Right ventricle myocardium inferior (tissue), 1 donor: ENCODE measurements around the gene PEX6. TPM values are rescaled to one million over a fixed set of nuclear protein-coding genes. Genes with fewer than 3 reads are reported as not detected.
A peak's percentile ranks its signal among the peaks of the same experiment; 100 is the strongest.
"Not testable (repeated sequence)": the region's sequence is repeated elsewhere in the genome, so short reads cannot be mapped to it uniquely, and the experiment has no call there.

Source experiments
- ATAC-seq: fragments of 200-7000 bp; cut with Tn5 transposase; one replicate; pipeline ENCODE4 v1.9.1; 2020; ENCODE audit warnings: mild to moderate bottlenecking, moderate library complexity
- DNase-seq: peaks from one replicate; pipeline ENCODE4 v3.0.0; 2021; ENCODE audit errors: missing footprints
- intact Hi-C: fragments of 100-400 bp; cut with DNase I; formaldehyde crosslinking; loops from one replicate; pipeline ENCODE4 v1.11.0; 2022
- total RNA-seq: library from RNA; stranded (reverse); fragmentation: NEBNext Ultra II Directional; extraction: Animal tissue kit (Norgen Biotek cat#: 25700); gene quantifications from one replicate; pipeline ENCODE4 v1.2.1, GENCODE V29; 2021
- donor health status: DM: no; HTN: yes; CAD: no; lungs with severe emphysema.

The PEX6 gene
- total RNA-seq, 1 donor from 2014 or later, result 25.5 TPM

DNA sequence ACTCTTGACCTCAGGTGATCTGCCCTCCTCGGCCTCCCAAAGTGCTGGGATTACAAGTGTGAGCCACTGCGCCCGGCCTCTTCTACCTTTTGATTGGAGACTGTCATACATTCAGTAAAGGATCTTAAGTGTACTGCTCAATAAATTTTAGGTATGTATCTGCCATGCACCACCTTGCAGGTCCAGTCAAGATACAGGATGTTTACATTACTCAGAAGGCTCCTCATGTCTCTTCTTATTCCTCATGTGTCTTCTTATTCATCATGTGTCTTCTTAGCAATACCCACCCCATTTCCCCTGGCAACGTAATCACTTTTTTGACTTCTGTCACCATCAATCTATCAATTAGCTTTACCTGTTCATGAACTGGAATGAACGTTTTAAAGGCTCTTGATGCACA, 26.9 kb upstream of the PEX6 start:
- ATAC-seq, result no peak
- intact Hi-C loops, result loop anchor here (5.0 kb wide), 1 partner anchor 121 kb away; no protein-coding TSS in a partner anchor
- no peak for DNase-seq

DNA sequence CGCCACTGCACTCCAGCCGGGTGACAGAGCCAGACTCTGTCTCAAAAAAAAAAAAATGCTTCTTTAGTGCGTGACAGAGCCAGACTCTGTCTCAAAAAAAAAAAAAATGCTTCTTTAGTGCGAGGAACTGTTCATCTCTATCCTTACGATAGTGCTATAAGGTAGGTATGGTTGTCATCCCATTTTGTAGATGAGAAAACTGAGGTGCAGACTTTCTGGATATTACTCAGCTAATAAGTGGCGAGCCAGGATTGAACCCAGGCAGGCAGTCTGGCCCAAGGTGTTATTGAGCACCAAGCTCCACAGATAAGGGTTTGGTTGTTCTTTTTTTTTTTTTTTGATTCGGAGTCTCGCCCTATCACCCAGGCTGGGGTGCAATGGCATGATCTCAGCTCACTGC, 22.9 kb upstream of the PEX6 start:
- DNase-seq, result no peak
- no peak for ATAC-seq
- intact Hi-C loops, result no loop called here

- intact Hi-C loops, ATAC-seq, DNase-seq: not testable (repeated sequence)
Measured at GRCh38 chr6:42998205-42998604, 19.2 kb upstream of the PEX6 start.

DNA sequence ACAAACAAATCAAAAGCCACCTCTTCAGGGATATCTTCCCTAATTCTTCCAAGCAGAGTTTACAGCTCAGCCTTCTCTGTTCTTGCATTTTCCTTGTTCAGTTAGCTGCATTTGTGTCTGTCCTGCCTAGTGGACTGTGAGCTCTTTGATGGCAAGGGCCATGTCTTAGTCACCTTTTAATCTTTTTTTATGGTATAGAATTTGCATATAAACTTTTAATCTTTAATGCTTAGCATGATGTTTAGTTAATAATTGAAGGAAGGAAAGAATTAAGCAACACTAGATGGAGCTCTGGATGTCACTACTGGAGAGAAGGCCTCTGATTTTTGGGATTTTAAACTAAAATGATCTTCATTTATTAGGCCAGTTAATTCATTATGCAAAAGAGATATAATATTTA, 17.5 kb upstream of the PEX6 start:
- no peak for ATAC-seq
- intact Hi-C loops, result no loop called here

DNA sequence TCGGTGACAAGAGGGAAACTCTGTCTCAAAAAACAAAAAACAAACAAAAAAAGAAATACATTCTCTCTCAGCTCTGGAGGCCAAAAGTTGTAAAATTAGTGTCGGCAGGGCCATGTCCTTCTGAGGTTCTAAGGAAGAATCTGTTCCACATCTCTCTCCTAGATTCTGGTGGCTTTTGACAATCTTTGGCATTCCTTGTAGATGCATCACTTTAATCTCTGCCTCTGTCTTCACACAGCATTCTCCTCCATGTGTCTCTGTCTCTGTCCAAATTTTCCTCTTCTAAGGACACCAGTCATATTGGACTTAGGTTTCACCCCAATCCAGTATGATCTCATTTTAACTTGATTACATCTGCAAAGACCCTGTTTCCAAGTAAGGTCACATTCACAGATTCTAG, 14.5 kb upstream of the PEX6 start:
- ATAC-seq (no peak), DNase-seq (no peak)
- intact Hi-C loops, result no loop called here

More for the DNA sequence above, 17.5 kb upstream of the PEX6 start:
- DNase-seq, result no peak

- DNase-seq (no peak), ATAC-seq (no peak)
- intact Hi-C loops, result no loop called here
Measured at GRCh38 chr6:42989923-42990322, 10.9 kb upstream of the PEX6 start.

- intact Hi-C loops, result no loop called here
- no peak for DNase-seq
- no peak for ATAC-seq
Measured at GRCh38 chr6:42988486-42989020, 9.6 kb upstream of the PEX6 start.

- intact Hi-C loops, result no loop called here
- no peak for ATAC-seq
Measured at GRCh38 chr6:42987533-42988451, 8.8 kb upstream of the PEX6 start.

DNA sequence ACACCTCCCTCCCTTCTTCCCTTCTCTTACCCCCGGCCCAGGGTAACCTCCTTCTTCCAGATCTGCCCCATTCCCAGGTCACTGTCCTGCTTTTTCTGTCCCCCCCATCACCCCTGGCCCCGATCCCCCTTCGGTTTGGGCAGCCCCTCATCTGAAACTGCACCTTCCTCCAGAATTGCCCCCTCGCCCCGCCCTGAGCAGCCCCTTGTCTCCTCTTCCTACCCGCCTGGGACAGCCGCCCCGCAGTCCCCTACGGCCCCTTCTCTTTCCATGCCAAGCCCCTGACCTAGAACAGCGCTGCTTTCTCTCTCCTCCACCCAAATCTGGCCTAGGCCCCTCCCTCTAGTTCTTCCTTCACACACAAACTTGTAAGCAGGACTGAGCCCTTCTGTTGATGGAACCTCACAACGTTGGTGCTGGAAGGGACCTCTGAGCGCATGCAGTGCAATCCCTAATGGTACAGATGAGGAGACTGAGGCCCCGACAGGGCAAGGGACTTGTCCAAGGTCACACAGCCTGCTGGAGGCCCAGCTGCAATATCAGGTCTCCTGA, 6.0 kb upstream of the PEX6 start:
- DNase-seq (no peak), ATAC-seq (no peak)
- intact Hi-C loops, result loop anchor here (1.0 to 5.0 kb wide), 3 partner anchors 28 to 83 kb away; partner anchors contain the start of genes CNPY3 and MEA1

More at GRCh38 chr6:42987533-42988451, 8.8 kb upstream of the PEX6 start:
- DNase-seq, result no peak

- intact Hi-C loops, result loop anchor here (1.0 to 5.0 kb wide), 3 partner anchors 29 to 82 kb away; partner anchors contain the start of genes CNPY3 and MEA1
- ATAC-seq, result peak; percentile 96
- peak; percentile 99 for DNase-seq
Measured at GRCh38 chr6:42984001-42984923, 5.3 kb upstream of the PEX6 start, which contains the start of gene PPP2R5D. PPP2R5D (plus strand) TSS chr6:42984570; CDS start chr6:42984678, 108 bp downstream.

DNA sequence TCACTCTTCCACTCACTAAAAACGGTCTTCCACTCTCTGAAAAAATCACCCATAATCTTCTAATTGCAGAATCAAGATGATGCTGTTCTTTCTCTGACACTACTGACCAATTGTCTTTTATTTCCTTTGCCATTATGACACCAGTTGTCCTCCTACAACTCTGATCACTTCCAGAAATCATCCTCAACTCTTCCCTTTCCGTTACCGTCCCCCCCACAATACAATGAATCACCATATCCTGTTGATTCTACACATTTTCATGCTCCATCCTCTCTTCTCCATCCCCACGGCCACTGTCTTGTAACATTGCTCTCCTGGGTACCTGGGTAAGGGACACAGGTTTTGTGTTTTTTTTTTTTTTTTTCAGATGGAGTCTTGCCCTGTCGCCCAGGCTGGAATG, 2.9 kb upstream of the PEX6 start:
- ATAC-seq (no peak), DNase-seq (no peak)
- intact Hi-C loops, result loop anchor here (5.0 kb wide), 2 partner anchors 55 to 80 kb away; partner anchors contain the start of gene CNPY3

DNA sequence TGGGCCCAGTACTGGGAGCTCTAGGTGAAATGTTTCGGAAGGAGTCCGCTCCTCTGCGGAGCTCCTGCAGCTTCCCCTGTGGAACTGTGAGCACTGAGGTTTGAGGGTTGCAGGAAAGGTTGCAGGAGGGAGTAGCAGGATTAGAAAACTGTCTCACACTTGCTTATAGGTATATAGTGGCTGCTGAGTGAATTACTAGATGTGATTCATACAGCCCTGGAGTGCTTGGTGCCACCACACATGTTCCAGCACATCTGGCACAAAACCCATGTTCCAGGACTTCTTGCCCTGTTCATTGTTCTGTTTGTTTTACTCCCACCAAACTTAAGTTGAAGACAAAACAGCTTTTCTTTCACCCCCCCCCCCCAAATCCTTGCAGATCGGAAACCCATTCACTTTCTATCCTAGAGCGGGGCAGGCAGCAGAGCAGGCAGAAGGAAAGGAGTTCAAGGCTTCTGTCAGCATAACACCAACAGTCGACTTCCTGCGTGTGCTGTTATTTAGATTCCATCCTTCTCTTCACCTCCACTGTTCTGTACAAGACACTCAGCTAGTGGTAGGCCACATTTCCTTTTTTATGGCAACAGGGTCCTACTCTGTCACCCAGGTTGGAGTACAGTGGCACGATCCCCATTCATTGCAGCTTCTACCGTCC, 669 bp upstream of the PEX6 start:
- ATAC-seq, result no peak
- intact Hi-C loops, result loop anchor here (5.0 kb wide), 2 partner anchors 52 to 77 kb away; partner anchors contain the start of gene CNPY3
- no peak for DNase-seq

DNA sequence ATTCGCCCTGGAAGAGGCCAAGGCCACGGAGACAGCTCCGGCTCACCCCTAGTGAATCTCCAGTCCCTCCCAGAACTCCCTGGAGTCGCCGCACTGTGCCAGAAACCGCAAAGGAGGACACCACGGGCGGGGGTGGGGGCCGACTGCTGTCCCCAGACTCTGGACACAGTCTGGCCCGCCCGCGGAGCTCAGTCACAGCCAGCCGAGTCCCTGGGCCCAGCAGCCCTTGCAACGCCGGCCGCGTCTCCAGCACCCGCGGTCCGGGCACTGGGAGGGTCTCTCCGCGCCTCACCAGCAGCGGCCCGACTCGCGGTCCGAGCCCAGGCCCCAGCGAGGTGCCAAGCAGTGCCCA, 518 bp downstream of the PEX6 start:
- intact Hi-C loops, result no loop called here
- ATAC-seq (peak; percentile 7), DNase-seq (no peak)

GRCh38 chr6:42974919-42975505, 4.0 kb downstream of the PEX6 start:
- intact Hi-C loops, result no loop called here
- no peak for ATAC-seq
- DNase-seq, result no peak

DNA sequence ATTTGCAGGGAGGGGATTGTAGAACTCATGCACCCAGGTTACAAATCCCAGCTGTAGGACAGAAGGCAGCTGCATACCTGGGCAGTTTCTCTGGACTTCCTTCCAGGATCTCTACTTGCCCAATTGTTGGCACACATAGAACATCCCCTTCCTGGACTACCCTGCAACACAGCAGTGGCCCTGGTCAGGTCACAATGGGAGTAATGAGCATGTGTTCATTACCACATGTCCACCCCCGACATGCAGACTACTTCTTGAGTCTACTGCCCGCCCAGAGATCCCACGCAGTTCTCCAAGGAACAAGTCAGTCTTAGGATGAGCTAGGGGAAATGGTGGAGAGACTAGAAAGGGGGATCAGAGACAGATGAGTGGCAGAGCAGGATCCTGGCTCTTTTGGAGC, 5.1 kb downstream of the PEX6 start:
- intact Hi-C loops, result no loop called here
- ATAC-seq, result no peak
- DNase-seq, result no peak

- no peak for ATAC-seq
- intact Hi-C loops, result no loop called here
- no peak for DNase-seq
Measured at GRCh38 chr6:42971746-42972327, 7.1 kb downstream of the PEX6 start.

- intact Hi-C loops, result no loop called here
- ATAC-seq, result no peak
- no peak for DNase-seq
Measured at GRCh38 chr6:42970871-42971612, 7.9 kb downstream of the PEX6 start.
